H1 (cell line): Measurements from ENCODE around the gene FRY.

Experiments used
- HDAC2 ChIP-seq, 2 experiments: fragments of 300-600 bp in 1 of 2; sonication (generic) in 1 of 2; IDR thresholded peaks; 2 replicates each; pipeline ENCODE4 v1.6.1; 2011 to 2012; ENCODE audit warnings: low read depth in 2 of 2, low read length in 2 of 2, mild to moderate bottlenecking in 2 of 2, moderate library complexity in 2 of 2, borderline replicate concordance in 1 of 2, inconsistent platforms in 1 of 2
- PHF8 ChIP-seq: fragments of 200-600 bp; sonication (generic); conservative IDR thresholded peaks from 2 replicates; pipeline ENCODE4 v1.7.1; 2012; ENCODE audit warnings: low read depth, mild to moderate bottlenecking, inconsistent platforms, low read length, moderate library complexity
- TF ChIP-seq, protein P1 (sequence below), 3 experiments: IDR thresholded peaks; 1 replicate in 2 of 3; 2 replicates in 1 of 3; pipeline versions ENCODE4 v1.5.1 to v1.6.1; 2011; ENCODE audit warnings: low read length in 3 of 3, mild to moderate bottlenecking in 3 of 3, inconsistent platforms in 2 of 3, low read depth in 1 of 3, moderate library complexity in 1 of 3; ENCODE audit not compliant: insufficient read depth in 1 of 3; ENCODE audit errors: control extremely low read depth in 1 of 3

DNA sequence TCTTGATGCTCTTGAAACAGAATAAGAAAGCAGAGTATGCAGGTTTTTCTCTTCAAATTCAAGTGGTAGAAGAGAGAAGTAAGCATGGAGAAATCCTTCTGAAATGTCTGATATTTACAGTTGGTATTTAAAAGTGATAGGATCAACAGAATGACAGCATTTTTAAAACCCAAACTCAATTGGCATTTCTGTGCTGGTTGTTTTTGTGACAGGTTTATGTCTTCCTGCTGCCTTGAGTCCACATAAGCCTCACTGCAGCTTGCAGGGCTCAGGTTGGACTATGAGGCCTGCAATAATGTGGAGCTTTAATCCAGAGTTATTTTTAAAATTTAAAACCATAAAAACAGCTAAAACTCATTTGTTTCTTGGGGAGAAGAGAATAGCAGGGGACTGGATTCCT lies 178.5 kb downstream of the FRY start:
- no peak for TF ChIP-seq PHF8
- TF ChIP-seq, protein P1, sequence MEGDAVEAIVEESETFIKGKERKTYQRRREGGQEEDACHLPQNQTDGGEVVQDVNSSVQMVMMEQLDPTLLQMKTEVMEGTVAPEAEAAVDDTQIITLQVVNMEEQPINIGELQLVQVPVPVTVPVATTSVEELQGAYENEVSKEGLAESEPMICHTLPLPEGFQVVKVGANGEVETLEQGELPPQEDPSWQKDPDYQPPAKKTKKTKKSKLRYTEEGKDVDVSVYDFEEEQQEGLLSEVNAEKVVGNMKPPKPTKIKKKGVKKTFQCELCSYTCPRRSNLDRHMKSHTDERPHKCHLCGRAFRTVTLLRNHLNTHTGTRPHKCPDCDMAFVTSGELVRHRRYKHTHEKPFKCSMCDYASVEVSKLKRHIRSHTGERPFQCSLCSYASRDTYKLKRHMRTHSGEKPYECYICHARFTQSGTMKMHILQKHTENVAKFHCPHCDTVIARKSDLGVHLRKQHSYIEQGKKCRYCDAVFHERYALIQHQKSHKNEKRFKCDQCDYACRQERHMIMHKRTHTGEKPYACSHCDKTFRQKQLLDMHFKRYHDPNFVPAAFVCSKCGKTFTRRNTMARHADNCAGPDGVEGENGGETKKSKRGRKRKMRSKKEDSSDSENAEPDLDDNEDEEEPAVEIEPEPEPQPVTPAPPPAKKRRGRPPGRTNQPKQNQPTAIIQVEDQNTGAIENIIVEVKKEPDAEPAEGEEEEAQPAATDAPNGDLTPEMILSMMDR (IDR thresholded peaks at IDR 0.05; ENCODE audit: control extremely low read depth in 1 of 3, insufficient read depth in 1 of 3, low read depth in 1 of 3, low read length in 3 of 3), result no peak
- TF ChIP-seq HDAC2 (IDR thresholded peaks at IDR 0.05; ENCODE audit: borderline replicate concordance in 1 of 2, low read depth in 2 of 2, low read length in 2 of 2), result no peak
